Measurements from ENCODE around the gene WDR20. TPM values are rescaled to one million over a fixed set of nuclear protein-coding genes. Genes with fewer than 3 reads are reported as not detected.
A peak's percentile ranks its signal among the peaks of the same experiment; 100 is the strongest.

Gene WDR20
- total RNA-seq, 4 donors from 2014 or later, result 15.0 to 26.7 (median 18.3) TPM

DNA sequence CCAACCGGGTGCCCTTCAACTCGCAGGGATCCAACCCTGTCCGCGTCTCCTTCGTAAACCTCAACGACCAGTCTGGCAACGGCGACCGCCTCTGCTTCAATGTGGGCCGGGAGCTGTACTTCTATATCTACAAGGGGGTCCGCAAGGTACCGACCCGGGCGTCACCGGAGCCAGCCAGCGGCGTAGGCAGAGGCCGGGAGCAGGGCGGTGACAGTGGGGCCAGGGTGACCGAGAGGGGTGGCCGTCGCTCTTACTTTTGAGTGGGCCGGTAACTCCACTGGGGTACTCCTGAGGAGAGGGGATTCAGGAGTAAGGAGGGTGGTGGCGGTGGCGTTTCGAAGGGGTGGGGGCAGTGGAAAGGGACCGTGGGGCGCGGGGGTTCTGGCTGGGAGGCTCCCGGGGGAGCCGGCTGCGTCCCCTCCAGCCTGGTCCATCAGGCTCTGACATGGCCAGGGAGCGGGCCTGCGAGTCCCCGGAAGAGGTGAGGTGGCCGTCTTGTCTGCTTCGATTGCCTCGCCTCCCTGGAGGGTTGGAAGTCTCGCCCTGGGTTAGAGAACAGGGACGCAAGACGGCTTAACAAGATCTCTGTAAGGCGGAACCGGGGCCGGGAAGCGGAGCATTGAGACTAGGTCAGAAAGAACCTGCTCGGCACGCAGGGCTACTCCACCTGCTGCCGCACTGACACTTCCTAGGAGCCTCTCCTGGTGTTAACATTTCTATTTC, 491 bp downstream of the WDR20 start:
- peaks cover 0 to 10% (median 0%) of the 10 kb centered on the region in 3 donors for H3K36me3 ChIP-seq
- DNase-seq (ENCODE audit: low spot score in 2 of 2), result peak in 1 of 2 donors; percentile 5
- peak overlapping the region; percentile 74 to 96 (median 92) for H3K4me3 ChIP-seq
- H3K27ac ChIP-seq, result peak overlapping the region; percentile 81 to 96 (median 94)
- H3K4me1 ChIP-seq, result peaks cover 0 to 43% (median 13%) of the 10 kb centered on the region in 4 donors
- WGBS, 2 donors, result 0 to 1% methylated on average over 29 to 48 of the region's 48 CpGs
- no peaks in the 10 kb centered on the region for H3K9me3 ChIP-seq
- no peaks in the 10 kb centered on the region for H3K27me3 ChIP-seq
- TF ChIP-seq CTCF (IDR thresholded peaks at IDR 0.05) (no peak), EP300 (IDR thresholded peaks at IDR 0.05) (no peak), POLR2A (IDR thresholded peaks at IDR 0.05) (no peak)

GRCh38 chr14:102140750-102141145, 1.1 kb downstream of the WDR20 start:
- Histone ChIP-seq H3K4me3 (peak overlapping the region; percentile 74 to 96 (median 92)), H3K4me1 (peaks cover 0 to 45% (median 13%) of the 10 kb centered on the region in 4 donors), H3K9me3 (no peaks in the 10 kb centered on the region), H3K36me3 (peaks cover 0 to 5% (median 0%) of the 10 kb centered on the region in 3 donors), H3K27ac (peak overlapping the region in 3 of 4 donors; percentile 93 to 96 (median 94)), H3K27me3 (no peaks in the 10 kb centered on the region)
- TF ChIP-seq EP300 (IDR thresholded peaks at IDR 0.05) (no peak), CTCF (IDR thresholded peaks at IDR 0.05) (no peak), POLR2A (IDR thresholded peaks at IDR 0.05) (no peak)
- DNase-seq (ENCODE audit: low spot score in 2 of 2), result no peak
- 7% methylated on average over 9 of the region's 9 CpGs for WGBS, 2 donors

DNA sequence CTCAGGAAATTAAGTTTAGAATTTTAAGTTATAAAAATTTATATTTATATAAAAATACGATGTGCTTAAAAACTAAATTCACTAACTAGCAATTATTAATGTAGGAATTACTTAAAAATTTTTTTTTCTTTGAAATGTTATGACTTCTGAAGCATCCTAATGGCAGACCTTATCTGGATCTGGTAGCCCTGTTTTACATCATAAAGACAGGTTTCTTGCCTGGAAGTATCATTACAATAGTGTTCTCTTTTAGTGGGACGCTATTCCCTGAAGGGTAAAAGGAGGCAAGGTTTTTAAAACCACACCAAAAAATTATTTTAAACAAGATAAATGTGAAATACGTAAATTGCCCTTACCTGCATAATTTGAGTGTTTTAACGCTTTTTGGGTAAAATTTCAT, 2.1 kb downstream of the WDR20 start:
- Histone ChIP-seq H3K36me3 (no peaks in the 10 kb centered on the region), H3K27me3 (no peaks in the 10 kb centered on the region), H3K27ac (no peak overlapping the region), H3K4me1 (peaks cover 0 to 49% (median 15%) of the 10 kb centered on the region in 4 donors), H3K9me3 (no peaks in the 10 kb centered on the region), H3K4me3 (no peak overlapping the region)
- DNase-seq (ENCODE audit: low spot score in 2 of 2), result no peak
- 82 to 86% methylated on average over 4 of the region's 4 CpGs for WGBS, 2 donors
- TF ChIP-seq POLR2A (IDR thresholded peaks at IDR 0.05) (no peak), CTCF (IDR thresholded peaks at IDR 0.05) (no peak), EP300 (IDR thresholded peaks at IDR 0.05) (no peak)

GRCh38 chr14:102144914-102145313, 5.2 kb downstream of the WDR20 start:
- Histone ChIP-seq H3K36me3 (no peaks in the 10 kb centered on the region), H3K4me1 (peaks cover 0 to 47% (median 15%) of the 10 kb centered on the region in 4 donors), H3K9me3 (no peaks in the 10 kb centered on the region), H3K4me3 (no peak overlapping the region), H3K27me3 (no peaks in the 10 kb centered on the region), H3K27ac (no peak overlapping the region)
- no peak for DNase-seq (ENCODE audit: low spot score in 2 of 2)
- TF ChIP-seq POLR2A (IDR thresholded peaks at IDR 0.05) (no peak), CTCF (IDR thresholded peaks at IDR 0.05) (no peak), EP300 (IDR thresholded peaks at IDR 0.05) (no peak)

DNA sequence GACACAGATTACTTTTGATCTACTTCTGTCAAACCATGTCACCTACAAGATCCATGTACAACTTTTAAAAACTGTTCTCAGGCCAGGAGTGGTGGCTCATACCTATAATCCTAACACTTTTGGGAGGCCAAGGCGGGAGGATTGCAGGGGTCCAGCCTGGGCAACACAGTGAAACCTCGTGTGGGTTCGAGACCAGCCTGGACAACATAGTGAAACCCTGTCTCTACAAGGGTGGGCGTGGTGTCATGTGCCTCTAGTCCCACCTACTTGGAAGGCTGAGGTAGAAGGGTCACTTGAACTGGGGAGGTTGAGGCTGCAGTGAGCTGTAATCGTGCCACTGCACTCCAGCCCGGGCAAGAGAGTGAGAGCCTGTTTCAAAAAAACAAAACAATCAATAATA, 5.7 kb downstream of the WDR20 start:
- Histone ChIP-seq H3K36me3 (no peaks in the 10 kb centered on the region), H3K4me1 (peaks cover 0 to 47% (median 15%) of the 10 kb centered on the region in 4 donors), H3K4me3 (no peak overlapping the region), H3K27me3 (no peaks in the 10 kb centered on the region), H3K27ac (no peak overlapping the region), H3K9me3 (no peaks in the 10 kb centered on the region)
- no peak for DNase-seq (ENCODE audit: low spot score in 2 of 2)
- TF ChIP-seq POLR2A (IDR thresholded peaks at IDR 0.05) (no peak), EP300 (IDR thresholded peaks at IDR 0.05) (no peak), CTCF (IDR thresholded peaks at IDR 0.05) (no peak)
- WGBS, 2 donors, result 91 to 94% methylated on average over 6 of the region's 6 CpGs
